DLD1 (cell line): ENCODE results near the gene TMC1.
"Not testable (repeated sequence)": the region's sequence is repeated elsewhere in the genome, so short reads cannot be mapped to it uniquely, and the experiment has no call there.

ENCODE experiments used
- in situ Hi-C: cut with HindIII; loops from 2 replicates; pipeline ENCODE4 v1.10.0; 2017; ENCODE audit warnings: low sequenced_read_pairs

The TMC1 gene

GRCh38 chr9:72743836-72744235 is 222.4 kb downstream of the TMC1 start:
- in situ Hi-C loops = no loop called here

- in situ Hi-C loops = no loop called here
Observed at GRCh38 chr9:72749276-72749675, 227.9 kb downstream of the TMC1 start.

- in situ Hi-C loops = no loop called here
Observed at GRCh38 chr9:72751541-72751940, 230.1 kb downstream of the TMC1 start.

GRCh38 chr9:72753266-72753893 is 232.0 kb downstream of the TMC1 start:
- in situ Hi-C loops = no loop called here

DNA sequence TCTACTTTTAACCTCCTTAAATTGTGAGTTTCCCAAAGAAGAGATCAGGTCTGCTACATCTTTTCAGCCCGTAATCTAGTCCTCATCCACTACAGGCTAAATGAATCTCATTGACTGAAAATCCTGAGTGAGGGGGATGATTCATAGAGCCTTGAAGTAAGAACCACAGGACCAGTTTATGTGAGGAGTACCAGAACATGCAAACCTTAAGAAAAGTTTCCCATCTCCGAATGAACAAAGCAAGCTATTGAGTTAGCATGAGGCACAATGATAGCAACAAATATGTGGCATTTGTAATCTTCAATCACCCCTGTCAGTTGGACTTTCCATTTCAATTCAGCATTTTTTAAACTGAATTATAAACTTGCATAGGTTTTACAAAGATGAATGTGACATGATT is 234.4 kb downstream of the TMC1 start:
- in situ Hi-C loops = no loop called here

DNA sequence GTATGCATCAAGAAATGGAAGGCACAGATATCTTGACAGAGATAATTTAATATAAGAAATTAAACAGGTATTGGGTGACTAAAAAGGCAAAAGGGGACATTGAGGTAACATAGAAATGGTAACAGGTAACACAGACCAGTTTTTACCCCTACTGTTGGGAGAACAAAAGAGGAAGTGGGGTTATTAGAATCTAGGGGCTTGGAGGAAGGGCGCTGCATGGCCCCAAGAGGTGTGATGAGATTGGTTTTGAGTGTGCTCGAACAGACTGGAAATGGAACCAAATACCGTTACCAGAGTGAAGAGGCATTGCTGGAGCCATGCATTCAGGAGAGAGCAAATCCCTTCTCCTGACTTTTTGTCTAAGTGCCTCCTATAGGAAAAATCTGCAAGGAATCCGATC is 237.5 kb downstream of the TMC1 start:
- in situ Hi-C loops = no loop called here

GRCh38 chr9:72763022-72763421 is 241.6 kb downstream of the TMC1 start:
- in situ Hi-C loops = no loop called here

DNA sequence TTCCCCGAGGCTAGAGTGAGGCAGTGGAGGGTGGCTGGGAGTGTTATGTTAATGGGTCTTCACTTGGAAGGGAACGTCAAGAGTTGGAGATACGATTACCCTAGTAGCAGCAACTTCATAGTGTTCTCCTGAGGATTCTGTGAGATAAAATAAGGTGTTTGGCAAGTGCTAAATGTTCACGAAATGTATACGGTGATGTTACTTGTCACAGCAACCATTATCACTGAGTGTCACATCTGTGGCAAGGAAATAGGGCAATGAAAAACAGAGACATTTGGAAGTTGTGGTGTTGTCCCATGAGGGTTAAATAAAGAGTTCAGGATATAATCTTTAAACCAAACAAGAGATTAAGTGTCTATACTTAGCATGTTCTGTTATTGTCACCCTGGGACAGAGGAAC is 248.1 kb downstream of the TMC1 start:
- in situ Hi-C loops = no loop called here

- in situ Hi-C loops = no loop called here
Observed at GRCh38 chr9:72772661-72773060, 251.3 kb downstream of the TMC1 start.

DNA sequence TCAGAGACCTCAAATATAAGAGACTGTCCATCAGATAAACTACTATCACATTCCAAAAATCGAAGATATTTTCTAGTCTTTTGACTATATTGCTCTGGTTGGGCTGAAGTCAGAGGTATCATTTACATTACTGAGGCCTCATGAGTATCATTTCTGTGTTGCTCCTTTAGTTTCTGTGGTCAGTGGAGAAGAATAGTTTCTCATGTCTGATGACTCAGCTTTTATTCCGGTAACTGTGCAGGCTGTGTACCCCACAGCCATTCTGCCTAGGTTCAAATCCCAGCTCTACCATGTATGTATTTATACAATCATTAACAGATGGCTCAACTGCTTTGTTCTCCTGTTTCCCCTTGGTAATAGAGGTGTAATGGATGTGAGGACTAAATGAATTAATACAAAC is 252.2 kb downstream of the TMC1 start:
- in situ Hi-C loops = no loop called here

- in situ Hi-C loops = no loop called here
Observed at GRCh38 chr9:72775570-72775969, 254.2 kb downstream of the TMC1 start.

GRCh38 chr9:72779614-72780013 is 258.2 kb downstream of the TMC1 start:
- in situ Hi-C loops = no loop called here

DNA sequence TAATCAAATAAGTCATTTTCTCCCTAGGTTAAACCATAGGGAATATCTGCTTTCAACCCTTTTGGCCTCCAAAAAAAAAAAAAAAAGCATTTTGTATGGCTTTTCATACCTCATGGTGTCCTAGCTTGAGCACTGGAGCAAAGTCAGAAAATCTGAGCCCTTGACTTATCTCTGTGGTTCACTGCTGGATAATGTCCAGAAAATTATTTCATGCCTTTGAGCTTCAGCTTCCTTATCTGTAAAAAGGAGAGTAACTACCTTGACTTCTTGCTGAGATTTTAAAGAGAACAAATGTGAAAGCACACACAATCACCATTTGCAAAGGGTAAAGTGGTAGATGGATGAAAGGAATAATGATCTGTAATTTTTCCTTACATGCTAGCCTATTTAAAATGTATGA is 265.5 kb downstream of the TMC1 start:
- in situ Hi-C loops = no loop called here

DNA sequence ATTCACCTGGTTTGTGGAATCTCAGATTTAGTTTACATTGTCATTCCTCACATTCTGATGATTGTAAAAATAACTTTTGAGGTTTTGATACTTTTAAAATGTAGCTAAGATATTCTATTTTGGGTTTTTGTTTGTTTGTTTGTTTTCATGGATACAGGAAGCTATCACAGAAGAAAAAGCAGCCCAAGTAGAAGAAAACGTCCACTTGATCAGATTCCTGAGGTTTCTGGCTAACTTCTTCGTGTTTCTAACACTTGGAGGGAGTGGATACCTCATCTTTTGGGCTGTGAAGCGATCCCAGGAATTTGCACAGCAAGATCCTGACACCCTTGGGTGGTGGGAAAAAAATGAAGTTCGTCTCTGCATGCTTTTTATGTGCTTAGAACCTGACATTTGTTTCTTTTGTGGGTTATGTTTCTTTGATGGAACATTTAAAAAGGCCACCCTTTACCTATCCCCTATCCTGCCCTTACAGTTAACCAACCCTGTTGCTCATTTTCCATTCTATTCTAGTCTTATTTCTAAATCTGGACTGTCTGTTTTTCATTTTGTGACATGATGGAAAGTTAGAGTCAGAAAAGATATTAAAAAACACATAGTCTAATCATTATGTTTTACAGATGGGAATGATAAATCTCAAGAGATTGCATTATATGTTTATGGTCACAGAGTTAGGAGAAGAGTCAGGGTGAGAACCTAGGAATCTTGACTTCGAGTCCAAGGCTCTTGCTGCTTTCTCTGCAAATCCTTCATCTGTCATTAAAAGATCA is 267.7 kb downstream of the TMC1 start:
- in situ Hi-C loops = no loop called here

- in situ Hi-C loops = no loop called here
Observed at GRCh38 chr9:72789885-72790284, 268.5 kb downstream of the TMC1 start.

GRCh38 chr9:72790989-72791388 is 269.6 kb downstream of the TMC1 start:
- in situ Hi-C loops = no loop called here

DNA sequence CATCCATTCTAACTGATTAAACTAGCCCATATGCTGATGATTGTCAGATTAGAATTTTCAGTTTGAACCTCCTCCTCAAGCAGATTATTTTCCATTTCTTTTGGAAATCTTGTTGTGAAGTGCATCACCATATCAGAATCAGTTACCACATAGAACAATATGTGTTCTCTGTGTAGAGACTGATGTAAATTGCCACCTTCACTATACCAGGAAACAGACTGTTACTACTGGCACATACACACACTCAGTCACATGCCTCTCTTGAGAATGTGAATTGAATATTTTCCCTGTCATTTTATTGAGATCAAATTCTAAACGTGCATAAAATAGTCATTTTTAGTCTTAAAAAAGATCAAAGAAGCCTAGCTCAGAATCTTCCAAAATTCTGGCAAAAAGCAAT is 270.0 kb downstream of the TMC1 start:
- in situ Hi-C loops = no loop called here

DNA sequence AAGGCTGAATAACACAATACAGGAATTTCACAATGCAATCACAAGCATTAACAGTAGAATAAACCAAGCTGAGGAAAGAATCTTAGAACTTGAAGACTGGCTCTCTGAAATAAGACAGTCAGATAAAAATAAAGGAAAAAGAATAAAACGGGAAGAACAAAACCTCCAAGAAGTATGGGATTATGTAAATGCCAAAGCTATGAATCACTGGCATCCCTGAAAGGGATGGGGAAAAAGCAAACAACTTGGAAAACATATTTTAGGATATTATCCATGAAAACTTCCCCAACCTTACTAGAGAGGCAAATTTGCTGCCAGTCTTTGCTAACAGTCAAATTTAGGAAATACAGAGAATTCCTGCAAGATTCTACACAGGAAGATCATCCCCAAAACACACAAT is 273.5 kb downstream of the TMC1 start:
- in situ Hi-C loops = no loop called here

- in situ Hi-C loops = no loop called here
Observed at GRCh38 chr9:72800328-72800994, 279.1 kb downstream of the TMC1 start.

- in situ Hi-C loops = no loop called here
Observed at GRCh38 chr9:72805238-72805637, 283.8 kb downstream of the TMC1 start.

- in situ Hi-C loops = not testable (repeated sequence)
Observed at GRCh38 chr9:72806313-72806809, 285.0 kb downstream of the TMC1 start.
